GM19455 (cell line): ENCODE measurements around the gene SHROOM1.
A peak's percentile ranks its signal among the peaks of the same experiment; 100 is the strongest.

ENCODE experiments used
- ATAC-seq: cut with Tn5 transposase; IDR thresholded peaks from one replicate; pipeline ENCODE4 v1.9.1; 2021; ENCODE audit not compliant: unreplicated experiment

Gene SHROOM1

GRCh38 chr5:132779961-132780360 lies 50.5 kb downstream of the SHROOM1 start:
- no peak for ATAC-seq

DNA sequence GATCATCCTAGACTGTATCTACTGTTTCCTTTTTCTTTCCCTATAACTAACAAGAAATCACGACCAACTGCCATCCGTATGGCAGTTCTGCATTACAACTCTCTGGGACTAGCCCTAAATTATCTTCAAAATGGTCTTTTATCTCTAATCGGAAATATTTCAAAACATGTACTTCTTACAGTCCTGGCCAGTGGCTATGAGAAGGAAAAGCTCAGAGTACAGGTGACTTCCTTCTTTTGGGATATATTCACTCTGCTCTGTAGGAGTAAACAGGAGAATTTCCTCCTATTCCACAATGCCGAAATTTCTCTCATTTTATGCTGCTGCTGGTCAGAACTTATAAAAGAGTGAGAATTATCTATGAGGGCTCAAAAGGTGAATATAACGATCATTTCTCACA lies 51.6 kb downstream of the SHROOM1 start:
- ATAC-seq, result no peak

DNA sequence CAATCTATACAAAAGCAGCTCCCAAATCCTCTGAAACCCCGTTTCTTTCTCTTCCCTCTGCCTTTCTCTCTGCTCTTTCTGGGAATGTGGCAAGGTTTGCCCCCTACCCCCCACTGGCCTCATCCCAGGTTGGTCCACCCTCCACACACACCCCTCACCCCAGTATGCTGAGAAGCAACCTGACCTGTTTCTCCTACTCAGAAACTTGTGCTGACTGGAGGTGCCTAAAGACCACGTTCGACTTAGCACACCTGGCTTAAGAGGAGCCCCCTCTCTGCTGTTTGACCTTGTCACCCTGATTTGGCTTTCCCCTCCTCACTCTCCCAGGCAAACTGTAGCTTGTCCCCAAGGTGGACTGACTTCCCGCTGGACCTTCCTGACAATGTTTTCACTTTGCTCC lies 52.3 kb downstream of the SHROOM1 start:
- ATAC-seq, result no peak

- peak; percentile 59 for ATAC-seq
Measured at GRCh38 chr5:132777209-132778069, 53.0 kb downstream of the SHROOM1 start, which contains the start of gene SEPTIN8. Gene SEPTIN8, minus strand, starts transcription at chr5:132777239. Its CDS starts 102 bp downstream, at chr5:132777137.

GRCh38 chr5:132776938-132777208 lies 53.6 kb downstream of the SHROOM1 start:
- ATAC-seq, result no peak

DNA sequence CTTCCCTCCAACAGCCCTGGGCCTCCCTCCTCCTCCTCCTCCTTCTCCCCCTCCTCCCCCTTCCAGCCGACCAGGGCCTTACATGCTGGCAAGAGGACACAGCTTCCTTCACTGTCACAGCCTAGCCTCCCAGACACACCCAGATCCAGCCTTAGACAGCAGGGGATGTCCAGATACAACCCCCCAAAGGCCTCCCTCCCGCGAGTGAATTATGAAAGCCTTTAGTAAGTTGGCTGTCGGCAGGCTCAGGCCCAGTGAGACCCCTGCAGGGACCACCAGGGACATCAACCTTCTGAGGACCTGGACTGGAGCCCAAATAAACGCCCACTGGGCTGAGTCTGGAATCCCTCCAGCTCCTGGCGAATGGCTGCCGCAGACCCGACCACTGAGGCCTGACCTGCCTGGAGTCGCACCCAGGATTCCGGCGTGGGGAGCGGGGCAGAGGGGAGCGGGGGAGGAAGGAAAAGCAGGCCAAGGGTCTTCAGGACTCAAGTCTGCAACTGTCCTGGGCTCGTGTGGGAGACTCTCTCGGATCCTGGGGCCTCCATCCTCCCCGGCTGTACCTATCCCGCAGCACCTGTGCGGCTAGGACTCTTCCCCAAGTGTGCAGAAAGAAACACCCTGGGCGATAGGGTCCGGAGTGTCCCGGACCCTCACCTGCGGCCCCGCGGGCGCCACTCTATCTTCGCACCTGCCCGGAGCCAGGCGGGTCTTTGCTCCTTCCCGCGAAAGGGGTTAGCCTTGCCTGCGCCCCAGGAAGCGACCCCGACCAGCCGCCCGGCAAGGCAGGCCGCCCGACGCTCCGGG lies 54.1 kb downstream of the SHROOM1 start:
- no peak for ATAC-seq

DNA sequence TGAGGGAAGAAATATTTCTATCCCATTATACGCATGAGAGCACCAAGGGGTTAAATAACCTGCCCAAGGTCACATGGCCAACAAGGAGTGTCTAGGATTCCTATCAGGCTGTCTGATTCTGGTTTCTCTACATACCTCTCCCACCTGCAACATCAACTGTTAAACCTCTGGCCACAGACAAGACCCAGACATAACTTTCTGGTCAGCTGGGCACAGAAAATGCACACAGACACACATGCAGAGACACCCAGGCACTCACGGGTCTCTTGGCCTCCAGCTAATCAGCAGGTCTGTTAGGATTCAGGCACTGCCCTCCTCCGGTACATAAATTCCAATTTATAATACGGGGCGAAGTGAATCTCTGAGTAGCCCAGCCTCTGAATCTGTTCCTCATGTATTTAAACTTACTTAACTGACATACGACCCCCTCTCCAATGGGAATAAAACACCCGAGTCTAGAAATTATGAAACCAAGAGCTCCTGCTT lies 54.9 kb downstream of the SHROOM1 start:
- ATAC-seq, result no peak

GRCh38 chr5:132774896-132775295 lies 55.6 kb downstream of the SHROOM1 start:
- ATAC-seq, result no peak

- ATAC-seq, result no peak
Measured at GRCh38 chr5:132774406-132774805, 56.0 kb downstream of the SHROOM1 start.

DNA sequence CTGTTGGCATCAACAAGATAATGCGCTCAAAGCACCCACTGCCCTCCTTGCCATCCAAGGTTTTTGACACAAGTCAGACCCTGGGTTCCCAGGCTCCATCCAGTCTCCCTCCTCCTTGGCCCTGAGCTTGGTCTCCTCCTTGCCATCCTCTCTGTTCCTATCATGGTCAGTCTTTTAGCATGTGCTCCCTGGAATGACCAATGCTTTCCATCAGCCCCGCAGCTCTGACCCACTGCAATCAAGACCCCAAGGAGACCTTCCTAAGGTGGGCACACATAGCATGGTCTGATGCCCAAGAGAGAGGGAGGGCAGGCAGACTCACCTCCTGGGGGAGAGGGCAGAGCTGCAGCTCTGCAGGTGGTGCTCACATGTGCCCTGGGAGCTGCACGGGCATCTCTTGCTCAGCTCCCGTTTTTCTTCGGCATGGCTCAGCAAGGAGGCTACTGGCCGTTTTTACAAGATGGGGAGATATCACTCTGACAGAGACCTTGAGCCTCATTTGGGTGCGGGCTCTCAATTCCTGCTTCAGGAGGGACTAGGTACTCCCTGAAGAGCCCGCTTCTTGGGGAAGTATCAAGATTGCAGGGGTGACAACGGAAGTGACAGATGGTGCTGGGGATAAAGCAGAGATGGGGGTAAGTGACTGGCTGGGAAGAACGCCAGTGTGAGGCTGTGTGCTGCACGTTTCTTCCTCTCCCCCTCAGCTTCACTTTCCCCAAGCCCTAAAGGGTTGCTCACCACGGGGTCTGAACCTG lies 56.7 kb downstream of the SHROOM1 start:
- no peak for ATAC-seq

DNA sequence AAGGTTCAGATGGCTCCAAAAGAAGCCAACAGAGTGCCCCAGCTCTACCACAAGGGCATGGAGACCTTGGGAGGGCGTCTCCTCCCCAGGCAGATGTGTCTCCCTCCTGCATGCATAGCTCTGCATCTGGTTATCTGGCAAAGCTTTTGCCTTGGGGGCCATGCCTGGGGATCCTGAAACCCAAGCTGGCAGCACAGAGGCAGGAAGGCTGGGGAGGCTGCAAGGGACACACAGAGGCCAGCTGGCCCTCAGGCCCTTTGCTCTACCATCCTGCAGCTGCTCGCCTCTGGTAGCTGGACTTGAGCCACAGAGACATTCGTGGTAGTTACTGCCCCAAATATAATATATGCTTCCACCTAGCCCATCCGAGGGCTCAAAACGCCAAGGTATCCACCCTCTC lies 57.3 kb downstream of the SHROOM1 start:
- no peak for ATAC-seq

DNA sequence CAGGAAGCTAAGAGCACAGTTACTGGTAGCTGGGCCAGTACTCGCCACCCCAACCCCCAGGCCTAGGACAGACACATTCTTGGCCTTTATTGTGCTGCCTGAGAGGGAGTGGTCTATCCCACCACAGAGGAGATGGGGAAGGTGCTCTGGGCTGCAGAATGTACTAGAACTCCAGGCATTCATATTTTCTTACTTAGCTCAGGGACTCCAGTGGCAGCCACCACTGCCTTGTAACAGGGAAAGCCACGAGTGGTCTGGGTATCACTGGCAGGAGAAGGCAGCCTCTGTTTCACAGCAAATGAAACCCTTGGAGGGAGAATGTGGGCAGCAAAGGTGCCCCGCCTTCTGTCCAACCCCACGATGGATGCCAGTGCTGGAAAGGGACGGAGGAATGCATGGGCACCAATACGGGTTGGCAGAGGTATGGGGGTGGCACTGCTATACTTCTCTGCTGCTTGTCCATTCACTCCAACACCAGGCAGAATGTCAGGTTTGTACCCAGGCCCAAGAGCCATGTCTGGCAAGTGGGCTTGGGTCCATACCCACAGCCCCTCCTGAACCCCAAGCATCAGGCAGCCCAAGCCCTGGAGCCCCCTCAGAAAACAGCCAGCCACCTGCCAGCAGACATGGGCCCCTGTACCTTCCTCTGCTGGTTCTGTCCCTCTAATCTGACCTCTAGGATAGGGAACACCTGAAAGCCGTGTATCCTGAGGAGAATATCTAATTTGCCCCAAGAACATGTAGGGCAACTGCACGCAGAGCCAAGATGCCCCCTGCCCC lies 58.0 kb downstream of the SHROOM1 start:
- ATAC-seq, result no peak
